PFSK-1 (cell line): Measurements from ENCODE around the gene ZNF19.

Experiments
- POLR2AphosphoS5 ChIP-seq: IDR thresholded peaks from 2 replicates; pipeline ENCODE4 v1.6.1; 2012; ENCODE audit warnings: low read depth, mild to moderate bottlenecking, control low read depth, low read length, moderate library complexity
- REST ChIP-seq, 2 experiments: IDR thresholded peaks; 2 replicates each; pipeline versions ENCODE4 v1.6.1 to v1.8.0; 2011 to 2012; ENCODE audit warnings: low read depth in 2 of 2, low read length in 2 of 2, control low read depth in 1 of 2, inconsistent platforms in 1 of 2, mild to moderate bottlenecking in 1 of 2, moderate library complexity in 1 of 2; ENCODE audit not compliant: insufficient read depth in 1 of 2
- SIN3A ChIP-seq: IDR thresholded peaks from 2 replicates; pipeline ENCODE4 v1.6.1; 2012; ENCODE audit warnings: mild to moderate bottlenecking, low read length, moderate library complexity, borderline replicate concordance; ENCODE audit not compliant: insufficient read depth
- TAF1 ChIP-seq: IDR thresholded peaks from 2 replicates; pipeline ENCODE4 v1.6.1; 2012; ENCODE audit warnings: low read length, control low read depth, borderline replicate concordance; ENCODE audit not compliant: insufficient read depth

- TF ChIP-seq REST (IDR thresholded peaks at IDR 0.05; ENCODE audit: insufficient read depth in 1 of 2, low read depth in 2 of 2, low read length in 2 of 2) (no peak), TAF1 (no peak), POLR2AphosphoS5 (no peak), SIN3A (no peak)
Observed at GRCh38 chr16:71424626-71425025, 64.5 kb downstream of the ZNF19 start.
